Measurements from ENCODE around the gene OIT3.

The OIT3 gene

DNA sequence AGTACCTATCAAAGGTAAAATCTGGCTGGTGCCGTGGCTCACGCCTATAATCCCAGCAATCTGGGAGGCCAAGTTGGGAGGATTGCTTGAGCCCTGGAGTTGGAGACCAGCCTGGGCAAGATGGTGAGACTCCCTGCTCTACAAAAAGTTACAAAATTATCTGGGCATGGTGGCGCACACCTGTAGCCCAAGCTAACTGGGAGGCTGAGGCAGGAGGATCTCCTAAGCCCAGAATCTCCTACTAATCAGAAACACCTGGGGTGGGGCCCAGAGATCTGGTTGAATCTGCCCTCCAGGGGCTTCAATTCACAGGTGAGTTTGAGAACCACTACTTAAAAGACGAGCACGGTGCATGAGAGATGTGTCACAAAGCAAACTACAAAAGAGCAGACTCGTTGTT is 58.6 kb downstream of the OIT3 start:
- no peak for DNase-seq (ENCODE audit: low read depth, low spot score)

DNA sequence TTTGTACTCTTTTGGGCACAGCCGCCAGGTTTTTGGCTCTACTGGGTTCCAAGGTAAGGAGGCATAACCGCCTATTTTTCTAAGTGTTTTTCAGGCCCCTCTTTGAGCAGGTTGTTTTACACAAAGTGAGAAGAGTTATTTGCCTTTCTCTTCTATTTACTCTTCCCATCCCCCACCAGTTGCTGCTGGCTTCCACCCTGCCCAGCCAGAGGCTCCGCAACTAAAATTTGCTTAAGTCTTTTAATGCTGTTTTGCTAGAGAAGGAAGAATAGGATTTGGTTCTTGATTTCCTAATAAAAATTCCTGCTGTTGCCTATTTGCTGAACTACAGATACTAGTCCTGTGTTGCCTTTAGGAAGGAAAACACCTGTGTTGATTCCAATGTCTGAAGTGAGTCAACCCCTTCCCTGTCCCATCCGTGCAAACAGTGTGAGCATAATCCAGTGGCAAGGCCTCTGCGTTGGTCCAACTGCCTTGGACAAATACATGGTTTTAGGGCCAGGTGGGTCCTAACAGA is 59.2 kb downstream of the OIT3 start:
- DNase-seq (ENCODE audit: low read depth, low spot score): no peak

DNA sequence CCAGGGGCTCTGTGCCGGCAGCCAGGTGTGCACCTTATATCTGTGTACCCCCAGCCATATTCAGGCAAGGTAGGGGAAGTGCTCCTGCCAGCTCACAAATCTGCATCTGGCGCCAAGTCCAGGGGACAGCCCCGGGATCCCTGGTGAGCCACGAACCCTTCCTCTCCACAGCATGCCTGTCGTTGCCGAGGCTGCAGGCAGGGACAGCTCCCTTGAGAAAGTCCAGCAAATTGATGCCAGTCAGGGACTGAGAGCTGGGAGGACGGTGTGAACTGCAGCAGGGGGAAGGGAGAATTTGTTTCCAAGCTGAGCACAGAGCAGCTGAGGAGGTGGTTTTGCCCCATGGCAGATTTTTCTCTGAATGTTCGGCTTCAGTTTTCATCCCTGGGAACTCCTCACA is 60.1 kb downstream of the OIT3 start:
- no peak for DNase-seq (ENCODE audit: low read depth, low spot score)

DNA sequence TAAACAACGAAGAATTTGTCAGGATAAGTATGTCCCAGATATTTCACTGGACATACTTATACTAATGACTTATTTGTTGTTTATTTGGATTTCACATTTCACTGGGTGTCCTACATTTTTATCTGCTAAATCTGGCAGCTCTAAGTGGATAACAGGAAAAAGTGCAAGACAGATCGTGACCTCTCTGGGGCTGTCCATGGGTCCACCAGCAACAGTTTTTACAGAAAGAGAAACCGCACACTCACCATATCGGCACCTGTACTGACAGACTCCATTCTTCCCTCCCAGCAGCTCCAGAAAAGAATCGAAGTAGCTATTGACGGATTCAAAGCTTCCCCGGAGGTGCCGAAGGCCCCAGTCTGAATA is 60.7 kb downstream of the OIT3 start:
- DNase-seq (ENCODE audit: low read depth, low spot score): no peak

DNA sequence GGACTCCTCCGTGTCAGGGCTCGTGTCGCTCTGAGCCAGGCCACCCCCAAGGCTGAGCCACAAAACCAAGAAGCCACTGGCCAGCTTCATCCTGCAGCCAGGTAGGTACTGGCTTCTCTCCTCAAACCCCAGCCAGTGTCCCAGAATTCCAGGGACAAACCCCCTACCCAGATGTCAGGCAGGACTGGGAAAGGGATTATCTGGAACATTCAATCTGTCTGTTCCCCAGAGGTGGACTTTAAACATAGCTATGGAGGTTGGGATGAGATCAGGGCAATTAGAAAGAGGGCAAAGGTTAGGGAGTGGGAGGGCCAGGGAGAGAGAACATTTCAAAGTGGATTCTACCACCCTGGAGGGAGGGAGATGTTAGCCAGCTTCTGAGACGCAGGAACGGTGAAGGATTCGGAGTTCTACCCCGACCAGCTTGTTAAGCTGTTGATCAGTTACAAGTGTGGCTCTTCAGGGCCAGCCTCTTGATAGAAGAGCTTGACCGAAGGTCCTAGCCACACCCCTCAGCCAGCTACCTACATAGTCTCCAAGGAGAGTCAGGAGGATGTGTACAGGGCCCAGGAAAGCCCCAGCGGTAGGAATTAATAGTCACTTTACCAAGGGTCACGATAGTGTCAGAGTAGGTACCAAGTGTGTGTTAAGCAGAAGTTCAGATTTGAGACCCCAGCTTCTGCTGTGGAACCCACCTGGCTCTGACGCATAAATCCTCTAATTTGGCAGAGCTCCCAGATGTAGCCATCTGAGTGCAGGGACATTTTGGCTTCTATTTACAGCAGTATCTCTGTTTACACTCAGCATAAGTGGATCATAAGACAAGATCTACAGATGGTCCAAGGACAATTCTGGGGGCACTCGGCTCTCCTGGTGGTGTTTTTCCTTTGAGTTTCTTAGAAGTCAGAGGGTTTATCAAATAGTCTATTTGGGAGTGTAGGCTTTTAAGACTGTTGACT is 61.3 kb downstream of the OIT3 start, which contains the start of gene PLA2G12B:
TSS of gene PLA2G12B (minus strand) at position 211 of the 959 bp plus-strand sequence. CDS start at position 90, 121 bp downstream.
- DNase-seq (ENCODE audit: low read depth, low spot score): no peak

DNA sequence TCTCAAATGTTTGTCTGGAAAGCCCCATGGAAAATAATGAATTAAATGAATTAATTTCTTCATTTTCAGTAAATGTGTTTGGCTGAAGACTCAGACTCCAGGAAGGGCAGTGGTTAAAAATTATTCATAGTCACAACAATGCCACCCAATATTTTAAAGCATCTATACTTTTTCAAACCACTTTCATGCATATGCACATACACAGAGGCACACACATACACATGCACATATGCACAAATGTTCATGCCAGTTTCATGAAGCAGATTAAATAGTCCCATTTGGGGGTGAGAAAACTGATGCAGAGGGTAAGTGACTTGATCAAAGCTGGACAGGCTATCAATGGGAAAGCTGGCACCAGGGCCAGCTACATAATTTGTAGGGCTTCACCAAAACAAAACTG is 62.5 kb downstream of the OIT3 start:
- no peak for DNase-seq (ENCODE audit: low read depth, low spot score)

DNA sequence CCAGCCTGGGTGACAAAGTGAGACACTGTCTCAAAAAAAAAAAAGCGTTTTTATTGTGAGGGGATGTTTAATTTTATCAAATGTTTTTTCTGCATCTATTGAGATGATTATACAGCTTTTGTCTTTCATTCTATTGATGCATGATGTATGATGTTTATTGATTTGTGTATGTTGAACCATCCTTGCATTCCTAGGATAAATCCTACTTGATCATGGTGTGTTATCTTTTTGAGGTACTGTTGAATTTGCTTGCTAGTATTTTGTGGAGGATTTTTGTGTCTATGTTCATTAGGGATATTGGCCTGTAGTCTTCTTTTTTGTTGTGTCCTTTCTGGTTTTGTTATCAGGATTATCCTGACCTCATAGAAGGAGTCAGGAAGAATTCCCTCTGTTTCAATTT is 83.3 kb downstream of the OIT3 start:
- DNase-seq (ENCODE audit: low read depth, low spot score): no peak

DNA sequence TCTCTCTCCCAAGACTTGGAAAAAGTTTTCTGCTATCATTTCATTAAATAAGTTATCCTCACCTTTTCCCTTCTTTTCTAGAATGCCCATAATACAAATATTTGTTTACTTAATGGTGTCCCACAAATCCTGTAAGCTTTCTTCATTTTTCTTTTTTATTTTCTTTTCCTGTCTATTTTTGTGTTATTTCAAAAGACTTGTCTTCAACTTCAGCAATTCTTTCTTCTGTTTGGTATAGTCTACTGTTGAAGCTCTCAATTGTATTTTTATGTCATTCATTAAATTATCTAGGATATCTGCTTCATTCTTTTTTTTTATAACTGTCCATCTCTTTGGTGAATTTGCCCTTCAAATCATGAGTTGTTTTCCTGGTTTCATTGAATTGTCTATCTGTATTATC is 86.2 kb downstream of the OIT3 start:
- DNase-seq (ENCODE audit: low read depth, low spot score): no peak

DNA sequence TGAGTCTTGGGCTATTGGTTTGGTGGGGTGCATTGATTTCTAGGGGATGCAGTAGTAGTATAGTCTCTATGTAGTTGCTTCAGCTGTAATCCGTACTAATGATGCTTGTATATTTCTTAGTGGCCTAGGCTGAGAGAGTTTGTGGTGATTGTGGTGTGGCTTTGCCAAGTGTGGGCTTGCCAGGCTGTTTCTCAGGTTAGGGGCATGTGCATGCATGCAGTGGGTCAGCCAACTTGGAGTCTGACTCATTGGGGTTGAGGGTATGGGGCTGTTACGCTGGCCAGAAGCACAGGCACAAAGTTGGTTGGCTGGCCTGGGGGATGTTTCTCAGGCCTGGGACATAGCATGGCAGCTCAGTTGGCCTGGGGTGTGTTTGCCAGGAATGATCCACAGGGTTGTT is 86.8 kb downstream of the OIT3 start:
- no peak for DNase-seq (ENCODE audit: low read depth, low spot score)

DNA sequence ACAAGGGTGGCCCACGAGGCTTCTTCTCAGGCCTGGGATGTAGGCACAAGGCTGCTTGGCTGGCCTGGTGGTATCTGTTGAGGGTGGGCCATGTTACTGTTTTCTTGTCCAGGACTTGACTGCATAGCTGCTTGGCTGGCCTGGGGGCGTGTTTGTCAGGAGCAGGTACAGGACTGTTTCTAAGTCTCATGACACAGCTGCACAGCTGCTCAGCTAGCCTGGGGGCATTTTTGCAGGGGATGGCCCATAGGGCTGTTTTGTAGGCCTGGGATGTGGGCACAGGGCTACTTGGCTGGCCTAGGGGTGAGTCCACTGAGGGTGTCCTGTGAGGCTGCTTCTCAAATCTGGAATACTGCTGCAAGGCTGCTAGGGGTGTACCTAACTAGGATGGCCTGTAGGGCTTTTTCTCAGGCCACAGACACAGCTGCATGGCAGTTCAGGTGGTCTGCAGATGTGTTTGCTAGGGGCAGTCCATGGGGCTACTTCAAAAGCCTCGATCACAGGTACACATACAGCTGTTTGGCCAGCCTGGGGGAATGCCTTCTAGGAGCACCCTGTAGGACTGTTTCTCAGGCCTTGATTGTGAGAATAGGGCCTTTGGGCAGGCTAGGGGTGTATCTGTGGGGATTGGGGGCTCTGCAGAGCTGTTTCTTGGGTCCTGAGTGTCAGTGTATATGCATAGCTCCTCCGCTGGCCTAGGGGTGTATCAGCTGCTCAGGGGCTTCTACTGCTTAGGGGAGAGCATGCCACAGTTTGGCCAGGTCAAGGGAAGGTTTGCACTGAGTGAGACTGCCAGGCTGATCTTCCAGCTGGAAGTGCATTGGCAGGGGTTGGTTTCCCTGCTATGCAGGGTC is 87.7 kb downstream of the OIT3 start:
- DNase-seq (ENCODE audit: low read depth, low spot score): no peak

DNA sequence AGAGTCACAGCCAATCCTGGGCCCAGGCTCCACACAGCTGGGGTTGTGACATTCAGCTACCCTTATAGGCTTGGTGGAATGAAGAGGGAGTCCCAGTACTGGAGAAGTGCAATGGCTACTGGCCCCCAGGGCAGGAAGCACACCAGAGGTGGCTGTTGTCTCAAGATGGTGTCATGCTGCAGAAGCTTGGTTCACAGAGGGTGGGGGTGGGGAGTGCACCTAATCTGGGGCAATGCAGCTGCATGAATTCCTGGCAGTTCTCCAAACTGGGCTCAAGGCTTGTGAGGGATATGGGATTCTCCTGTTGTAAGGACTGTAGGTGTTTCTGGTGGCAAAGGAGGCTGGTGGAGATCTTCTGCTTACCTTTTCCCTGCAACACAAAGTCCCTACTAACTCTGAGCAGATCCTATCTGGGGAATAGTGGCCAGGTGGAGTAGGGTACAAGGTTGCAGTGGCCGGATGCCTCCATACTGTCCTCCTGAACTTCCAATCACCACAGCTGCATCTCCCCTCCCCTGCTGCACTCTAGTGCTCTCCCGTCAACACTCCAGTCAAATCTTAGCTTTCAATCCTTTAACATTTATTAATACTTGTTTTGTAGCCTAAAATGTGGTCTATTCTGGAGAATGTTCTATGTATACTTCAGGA is 88.5 kb downstream of the OIT3 start:
- no peak for DNase-seq (ENCODE audit: low read depth, low spot score)

Data from brain pericyte (primary cell).